Loucy (cell line): ENCODE results near the gene ADORA1.

Experiments used
- H2AFZ ChIP-seq: fragments of 200-600 bp; sonication (generic); 2 replicates; pipeline ENCODE4 v1.6.0; 2016; ENCODE audit warnings: antibody characterized with exemption, mild to moderate bottlenecking, low read length, moderate library complexity
- H3F3A ChIP-seq: fragments of 200-600 bp; 2 replicates; pipeline ENCODE4 v1.6.0; 2016; ENCODE audit warnings: antibody characterized with exemption, low read depth, mild to moderate bottlenecking
- H3K27me3 ChIP-seq: fragments of 200-600 bp; sonication (generic); 2 replicates; pipeline ENCODE4 v1.6.1; 2014; ENCODE audit warnings: low read length, mild to moderate bottlenecking; ENCODE audit not compliant: insufficient read depth, poor library complexity, severe bottlenecking
- H3K36me3 ChIP-seq: fragments of 200-600 bp; sonication (generic); 2 replicates; pipeline ENCODE4 v1.6.1; 2016; ENCODE audit warnings: low read length; ENCODE audit not compliant: insufficient read depth
- H3K4me1 ChIP-seq: fragments of 200-600 bp; sonication (generic); 2 replicates; pipeline ENCODE4 v1.5.1; 2014; ENCODE audit warnings: low read length, mild to moderate bottlenecking; ENCODE audit not compliant: insufficient read depth, poor library complexity, severe bottlenecking
- H3K4me2 ChIP-seq: fragments of 200-600 bp; sonication (generic); 2 replicates; pipeline ENCODE4 v1.6.0; 2014; ENCODE audit warnings: antibody characterized with exemption, low read length, low read depth, mild to moderate bottlenecking; ENCODE audit not compliant: poor library complexity, severe bottlenecking
- H3K4me3 ChIP-seq: fragments of 200-600 bp; sonication (generic); 2 replicates; pipeline ENCODE4 v1.5.1; 2014; ENCODE audit warnings: low read length, mild to moderate bottlenecking, mixed read lengths; ENCODE audit not compliant: poor library complexity, severe bottlenecking
- H3K79me2 ChIP-seq: fragments of 200-600 bp; sonication (generic); 2 replicates; pipeline ENCODE4 v1.6.1; 2014; ENCODE audit warnings: low read length; ENCODE audit not compliant: insufficient read depth
- H3K9ac ChIP-seq: fragments of 200-600 bp; sonication (generic); 2 replicates; pipeline ENCODE4 v1.6.0; 2014; ENCODE audit warnings: mild to moderate bottlenecking, low read depth, low read length, moderate library complexity; ENCODE audit not compliant: poor library complexity, severe bottlenecking
- H3K9me2 ChIP-seq: fragments of 200-600 bp; sonication (generic); replicated peaks from 2 replicates; pipeline ENCODE4 v1.6.1; 2016; ENCODE audit warnings: low read depth, low read length, mixed read lengths
- H3K9me3 ChIP-seq: fragments of 200-600 bp; sonication (generic); 2 replicates; pipeline ENCODE4 v1.6.1; 2014; ENCODE audit warnings: mild to moderate bottlenecking, antibody characterized with exemption, low read length, low read depth; ENCODE audit not compliant: insufficient read depth
- H4K20me1 ChIP-seq: fragments of 200-600 bp; sonication (generic); 2 replicates; pipeline ENCODE4 v1.6.0; 2014; ENCODE audit warnings: antibody characterized with exemption, low read length, mild to moderate bottlenecking; ENCODE audit not compliant: insufficient read depth, poor library complexity, severe bottlenecking
- EZH2phosphoT487 ChIP-seq: fragments of 200-600 bp; IDR thresholded peaks from 2 replicates; pipeline ENCODE4 v1.6.1; 2018; ENCODE audit warnings: antibody characterized with exemption, mild to moderate bottlenecking, moderate library complexity, borderline replicate concordance
- TF ChIP-seq, protein P1 (sequence below): fragments of 200-600 bp; sonication (generic); conservative IDR thresholded peaks from 2 replicates; pipeline ENCODE4 v1.5.1; 2014; ENCODE audit warnings: mild to moderate bottlenecking, antibody characterized with exemption, low read length

Gene ADORA1

DNA sequence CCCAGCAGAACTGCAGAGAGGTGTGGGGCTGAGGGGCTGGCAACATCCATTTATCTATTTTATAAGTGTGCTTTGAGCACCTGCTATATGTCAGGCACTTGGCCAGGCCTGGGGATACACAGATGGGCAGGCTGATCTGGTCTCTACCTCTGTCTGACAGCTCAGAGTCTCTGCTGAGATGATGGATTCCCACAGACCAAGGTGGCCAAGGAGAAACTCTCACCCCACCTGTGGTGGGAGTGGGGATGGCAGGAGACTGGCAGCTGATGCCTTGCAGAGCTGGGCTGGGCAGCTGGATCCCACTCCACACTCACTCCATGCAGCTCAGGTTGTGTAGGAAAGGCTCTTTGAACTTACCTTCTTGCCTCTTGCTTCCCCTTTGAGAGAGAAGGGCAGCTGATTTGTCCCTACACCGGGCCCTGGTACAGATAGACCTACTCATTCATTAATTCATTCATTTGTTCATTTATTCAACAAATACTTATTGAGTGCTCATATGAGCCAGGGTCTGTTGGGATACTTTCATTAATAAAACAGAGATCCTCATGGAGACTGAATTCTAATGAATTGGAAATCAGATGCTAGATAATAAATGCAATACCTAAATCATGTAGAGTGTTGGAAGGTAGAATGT lies 9.0 kb downstream of the ADORA1 start:
- H3F3A ChIP-seq, result no peaks in the 10 kb centered on the region
- H2AFZ ChIP-seq, result no peak overlapping the region
- no peaks in the 10 kb centered on the region for H3K9me3 ChIP-seq
- peaks cover 14% of the 10 kb centered on the region for H3K4me1 ChIP-seq
- H3K9me2 ChIP-seq, result no peaks in the 10 kb centered on the region
- H3K27me3 ChIP-seq, result no peaks in the 10 kb centered on the region
- no peak for TF ChIP-seq EZH2phosphoT487
- TF ChIP-seq, protein P1, sequence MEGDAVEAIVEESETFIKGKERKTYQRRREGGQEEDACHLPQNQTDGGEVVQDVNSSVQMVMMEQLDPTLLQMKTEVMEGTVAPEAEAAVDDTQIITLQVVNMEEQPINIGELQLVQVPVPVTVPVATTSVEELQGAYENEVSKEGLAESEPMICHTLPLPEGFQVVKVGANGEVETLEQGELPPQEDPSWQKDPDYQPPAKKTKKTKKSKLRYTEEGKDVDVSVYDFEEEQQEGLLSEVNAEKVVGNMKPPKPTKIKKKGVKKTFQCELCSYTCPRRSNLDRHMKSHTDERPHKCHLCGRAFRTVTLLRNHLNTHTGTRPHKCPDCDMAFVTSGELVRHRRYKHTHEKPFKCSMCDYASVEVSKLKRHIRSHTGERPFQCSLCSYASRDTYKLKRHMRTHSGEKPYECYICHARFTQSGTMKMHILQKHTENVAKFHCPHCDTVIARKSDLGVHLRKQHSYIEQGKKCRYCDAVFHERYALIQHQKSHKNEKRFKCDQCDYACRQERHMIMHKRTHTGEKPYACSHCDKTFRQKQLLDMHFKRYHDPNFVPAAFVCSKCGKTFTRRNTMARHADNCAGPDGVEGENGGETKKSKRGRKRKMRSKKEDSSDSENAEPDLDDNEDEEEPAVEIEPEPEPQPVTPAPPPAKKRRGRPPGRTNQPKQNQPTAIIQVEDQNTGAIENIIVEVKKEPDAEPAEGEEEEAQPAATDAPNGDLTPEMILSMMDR, result peak; percentile 30; the same call in 1 of the 2 replicates
- H4K20me1 ChIP-seq, result no peaks in the 10 kb centered on the region
- no peaks in the 10 kb centered on the region for H3K36me3 ChIP-seq
- peak overlapping the region; percentile 30 for H3K4me3 ChIP-seq
- no peaks in the 10 kb centered on the region for H3K79me2 ChIP-seq
- H3K4me2 ChIP-seq, result peak overlapping the region; percentile 64
- H3K9ac ChIP-seq, result peak overlapping the region; percentile 3

DNA sequence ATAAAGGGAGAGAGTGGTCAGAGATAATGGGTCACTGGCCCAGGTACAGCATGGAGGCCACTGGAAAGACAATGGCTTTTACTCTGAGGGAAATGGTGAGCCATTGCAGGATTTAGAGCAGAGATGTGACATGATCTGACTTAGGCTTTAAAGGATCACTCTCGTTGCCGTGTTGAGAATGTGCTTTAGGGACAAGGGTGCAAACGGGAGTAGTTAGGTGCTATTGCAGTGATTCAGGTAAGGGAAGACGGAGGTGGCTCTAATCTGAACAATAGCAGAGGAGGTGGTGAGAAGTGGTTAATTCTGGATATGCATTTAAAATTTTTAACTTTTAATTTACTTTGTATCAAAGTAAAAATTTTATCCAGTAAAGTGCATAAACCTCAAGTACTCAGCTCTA lies 9.8 kb downstream of the ADORA1 start:
- Histone ChIP-seq H4K20me1 (no peaks in the 10 kb centered on the region), H3K79me2 (no peaks in the 10 kb centered on the region), H3K9me3 (no peaks in the 10 kb centered on the region), H3K9me2 (no peaks in the 10 kb centered on the region), H3K4me3 (no peak overlapping the region), H2AFZ (no peak overlapping the region), H3K4me2 (no peak overlapping the region), H3K27me3 (no peaks in the 10 kb centered on the region), H3K4me1 (peaks cover 14% of the 10 kb centered on the region), H3F3A (no peaks in the 10 kb centered on the region), H3K36me3 (no peaks in the 10 kb centered on the region), H3K9ac (no peak overlapping the region)
- TF ChIP-seq, protein P1, result no peak

GRCh38 chr1:203138066-203138465 lies 10.5 kb downstream of the ADORA1 start:
- Histone ChIP-seq H3K4me2 (no peak overlapping the region), H3K9me3 (no peaks in the 10 kb centered on the region), H3K9me2 (no peaks in the 10 kb centered on the region), H3K27me3 (no peaks in the 10 kb centered on the region), H4K20me1 (no peaks in the 10 kb centered on the region), H3K4me1 (peaks cover 14% of the 10 kb centered on the region), H3F3A (no peaks in the 10 kb centered on the region), H3K4me3 (no peak overlapping the region), H3K79me2 (no peaks in the 10 kb centered on the region), H2AFZ (no peak overlapping the region), H3K36me3 (no peaks in the 10 kb centered on the region), H3K9ac (no peak overlapping the region)
- no peak for TF ChIP-seq EZH2phosphoT487
- TF ChIP-seq, protein P1, result no peak
